ENCODE data around the gene PRUNE2. TPM values are rescaled to one million over a fixed set of nuclear protein-coding genes. Genes with fewer than 3 reads are reported as not detected.

PRUNE2 gene
- polyA plus RNA-seq, 1 of the 3 experiments (the other 2 are of a cell fraction): 13.0 TPM

GRCh38 chr9:76900884-76901440 is 5.0 kb downstream of the PRUNE2 start:
- no peak overlapping the region for H3K4me2 ChIP-seq
- no peaks in the 10 kb centered on the region for H3F3A ChIP-seq (replicated peaks; ENCODE audit: insufficient read depth)
- no peaks in the 10 kb centered on the region for H3K9me2 ChIP-seq
- H3K79me2 ChIP-seq (ENCODE audit: insufficient read depth): no peaks in the 10 kb centered on the region
- no peak for DNase-seq
- no peaks in the 10 kb centered on the region for H3K9me3 ChIP-seq
- H2AFZ ChIP-seq (ENCODE audit: low read depth): no peak overlapping the region
- no peaks in the 10 kb centered on the region for H3K36me3 ChIP-seq (replicated peaks in 1 of 2; ENCODE audit: control insufficient read depth in 1 of 2, insufficient read depth in 2 of 2, low read length in 1 of 2)
- H3K27ac ChIP-seq (ENCODE audit: low read depth in 2 of 2, low read length in 1 of 2): no peak overlapping the region
- CTCF ChIA-PET: no interaction called here
- no peak for TF ChIP-seq FOXJ3 (CRISPR knock-in tag; IDR thresholded peaks at IDR 0.05)
- no peak for TF ChIP-seq POLR2AphosphoS5 (IDR thresholded peaks at IDR 0.05; ENCODE audit: low read depth, low read length)
- no peak for TF ChIP-seq GABPA (IDR thresholded peaks at IDR 0.05; ENCODE audit: low read depth)
- POLR2A ChIA-PET: no interaction called here
- no peaks in the 10 kb centered on the region for H3K4me1 ChIP-seq (ENCODE audit: control insufficient read depth in 1 of 2, insufficient read depth in 2 of 2, low read depth in 1 of 2, low read length in 1 of 2)
- H4K20me1 ChIP-seq (ENCODE audit: insufficient read depth): no peaks in the 10 kb centered on the region
- H3K9ac ChIP-seq: no peak overlapping the region
- WGBS (ENCODE audit: low lambda C conversion rate): 14% methylated on average over 2 of the region's 3 CpGs
- no peak overlapping the region for H3K4me3 ChIP-seq (ENCODE audit: low read depth in 2 of 2, low read length in 1 of 2)
- H3K27me3 ChIP-seq (ENCODE audit: insufficient read depth): peaks cover 75% of the 10 kb centered on the region

GRCh38 chr9:76898786-76899185 is 7.1 kb downstream of the PRUNE2 start:
- no peak for DNase-seq
- no peaks in the 10 kb centered on the region for H3K36me3 ChIP-seq (replicated peaks in 1 of 2; ENCODE audit: control insufficient read depth in 1 of 2, insufficient read depth in 2 of 2, low read length in 1 of 2)
- CTCF ChIA-PET: no interaction called here

DNA sequence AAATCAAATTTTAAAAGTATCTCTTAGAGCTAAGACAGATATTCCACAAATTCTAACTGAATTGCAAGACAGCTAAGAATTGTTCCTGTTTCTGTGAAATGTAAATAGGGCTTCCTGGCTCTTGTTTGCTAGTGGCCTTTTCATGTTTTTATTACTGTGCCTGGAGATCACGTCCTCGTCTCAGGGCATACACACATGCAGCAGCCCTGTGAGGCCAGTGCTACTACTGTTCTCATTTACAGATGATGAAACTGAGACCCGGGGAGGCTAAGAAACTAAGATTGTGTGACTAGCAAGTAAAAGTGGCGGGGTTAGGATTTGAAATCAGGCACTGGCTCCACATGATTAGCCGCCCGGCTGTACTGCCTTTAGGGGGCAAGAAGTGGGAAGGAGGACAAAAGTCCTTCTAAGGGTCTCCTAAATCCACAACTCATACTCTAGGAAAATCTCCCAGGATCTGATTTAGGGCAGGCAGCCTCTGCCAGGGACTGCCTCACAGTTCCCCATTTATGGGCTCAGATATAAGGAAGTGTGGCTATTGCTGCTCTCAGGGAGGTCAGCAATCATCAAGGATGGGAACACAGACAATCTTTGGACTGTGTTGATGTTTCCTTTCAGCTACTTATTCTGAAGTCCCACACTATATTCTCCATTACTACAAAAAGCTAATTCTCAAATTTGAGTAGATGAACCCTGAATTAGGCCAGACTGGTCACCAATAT is 7.9 kb downstream of the PRUNE2 start:
- Histone ChIP-seq H3K9me3 (no peaks in the 10 kb centered on the region), H3F3A (replicated peaks; ENCODE audit: insufficient read depth) (no peaks in the 10 kb centered on the region), H3K27me3 (ENCODE audit: insufficient read depth) (peaks cover 59% of the 10 kb centered on the region), H2AFZ (ENCODE audit: low read depth) (no peak overlapping the region), H3K27ac (ENCODE audit: low read depth in 2 of 2, low read length in 1 of 2) (no peak overlapping the region), H3K79me2 (ENCODE audit: insufficient read depth) (no peaks in the 10 kb centered on the region), H3K4me2 (no peak overlapping the region), H3K36me3 (replicated peaks in 1 of 2; ENCODE audit: control insufficient read depth in 1 of 2, insufficient read depth in 2 of 2, low read length in 1 of 2) (no peaks in the 10 kb centered on the region), H3K4me3 (ENCODE audit: low read depth in 2 of 2, low read length in 1 of 2) (no peak overlapping the region), H3K4me1 (ENCODE audit: control insufficient read depth in 1 of 2, insufficient read depth in 2 of 2, low read depth in 1 of 2, low read length in 1 of 2) (no peaks in the 10 kb centered on the region), H3K9me2 (no peaks in the 10 kb centered on the region), H4K20me1 (ENCODE audit: insufficient read depth) (no peaks in the 10 kb centered on the region), H3K9ac (no peak overlapping the region)
- TF ChIP-seq IRF3 (IDR thresholded peaks at IDR 0.05; ENCODE audit: low read depth, low read length) (no peak), GATA2 (CRISPR knock-in tag; IDR thresholded peaks at IDR 0.05) (no peak), JUND (IDR thresholded peaks at IDR 0.05) (no peak), YY1 (IDR thresholded peaks at IDR 0.05; ENCODE audit: low read depth) (no peak)
- TF ChIP-seq, protein P1, sequence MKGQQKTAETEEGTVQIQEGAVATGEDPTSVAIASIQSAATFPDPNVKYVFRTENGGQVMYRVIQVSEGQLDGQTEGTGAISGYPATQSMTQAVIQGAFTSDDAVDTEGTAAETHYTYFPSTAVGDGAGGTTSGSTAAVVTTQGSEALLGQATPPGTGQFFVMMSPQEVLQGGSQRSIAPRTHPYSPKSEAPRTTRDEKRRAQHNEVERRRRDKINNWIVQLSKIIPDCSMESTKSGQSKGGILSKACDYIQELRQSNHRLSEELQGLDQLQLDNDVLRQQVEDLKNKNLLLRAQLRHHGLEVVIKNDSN (IDR thresholded peaks at IDR 0.05; ENCODE audit: borderline replicate concordance, low read depth): no peak
- TF ChIP-seq, protein P2, sequence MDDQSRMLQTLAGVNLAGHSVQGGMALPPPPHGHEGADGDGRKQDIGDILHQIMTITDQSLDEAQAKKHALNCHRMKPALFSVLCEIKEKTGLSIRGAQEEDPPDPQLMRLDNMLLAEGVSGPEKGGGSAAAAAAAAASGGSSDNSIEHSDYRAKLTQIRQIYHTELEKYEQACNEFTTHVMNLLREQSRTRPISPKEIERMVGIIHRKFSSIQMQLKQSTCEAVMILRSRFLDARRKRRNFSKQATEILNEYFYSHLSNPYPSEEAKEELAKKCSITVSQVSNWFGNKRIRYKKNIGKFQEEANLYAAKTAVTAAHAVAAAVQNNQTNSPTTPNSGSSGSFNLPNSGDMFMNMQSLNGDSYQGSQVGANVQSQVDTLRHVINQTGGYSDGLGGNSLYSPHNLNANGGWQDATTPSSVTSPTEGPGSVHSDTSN (IDR thresholded peaks at IDR 0.05): no peak
- CTCF ChIA-PET: no interaction called here
- POLR2A ChIA-PET: no interaction called here
- WGBS (ENCODE audit: low lambda C conversion rate): 12% methylated on average over 6 of the region's 6 CpGs
- DNase-seq: no peak

More at GRCh38 chr9:76898786-76899185, 7.1 kb downstream of the PRUNE2 start:
- H3K9me2 ChIP-seq: no peaks in the 10 kb centered on the region
- no peak for TF ChIP-seq ELF1 (IDR thresholded peaks at IDR 0.05)
- no peak for TF ChIP-seq TAF1 (IDR thresholded peaks at IDR 0.05; ENCODE audit: borderline replicate concordance, low read depth, low read length)
- H3F3A ChIP-seq (replicated peaks; ENCODE audit: insufficient read depth): no peaks in the 10 kb centered on the region
- H3K4me2 ChIP-seq: no peak overlapping the region
- H2AFZ ChIP-seq (ENCODE audit: low read depth): no peak overlapping the region
- H3K27ac ChIP-seq (ENCODE audit: low read depth in 2 of 2, low read length in 1 of 2): no peak overlapping the region
- H3K27me3 ChIP-seq (ENCODE audit: insufficient read depth): peaks cover 55% of the 10 kb centered on the region
- no peaks in the 10 kb centered on the region for H3K79me2 ChIP-seq (ENCODE audit: insufficient read depth)
- H3K9me3 ChIP-seq: no peaks in the 10 kb centered on the region
- H3K9ac ChIP-seq: no peak overlapping the region
- WGBS (ENCODE audit: low lambda C conversion rate): 17% methylated on average over 2 of the region's 2 CpGs
- no peaks in the 10 kb centered on the region for H4K20me1 ChIP-seq (ENCODE audit: insufficient read depth)
- no peaks in the 10 kb centered on the region for H3K4me1 ChIP-seq (ENCODE audit: control insufficient read depth in 1 of 2, insufficient read depth in 2 of 2, low read depth in 1 of 2, low read length in 1 of 2)
- no peak overlapping the region for H3K4me3 ChIP-seq (ENCODE audit: low read depth in 2 of 2, low read length in 1 of 2)
- POLR2A ChIA-PET: no interaction called here
